Activated CD4-positive, CD25-positive, alpha-beta regulatory T cell treated with anti-CD3 and anti-CD28 coated beads, Interleukin-2, amount 50 U/mL, for 24 hours (primary cell): ENCODE measurements around the gene MAP4K5.

Experiments
- ATAC-seq, 2 donors: fragments of 150-1000 bp; cut with Tn5 transposase; one replicate each; pipeline ENCODE4 v1.10.0; 2021; ENCODE audit warnings: mild to moderate bottlenecking in 1 of 2, moderate library complexity in 1 of 2

MAP4K5 gene

DNA sequence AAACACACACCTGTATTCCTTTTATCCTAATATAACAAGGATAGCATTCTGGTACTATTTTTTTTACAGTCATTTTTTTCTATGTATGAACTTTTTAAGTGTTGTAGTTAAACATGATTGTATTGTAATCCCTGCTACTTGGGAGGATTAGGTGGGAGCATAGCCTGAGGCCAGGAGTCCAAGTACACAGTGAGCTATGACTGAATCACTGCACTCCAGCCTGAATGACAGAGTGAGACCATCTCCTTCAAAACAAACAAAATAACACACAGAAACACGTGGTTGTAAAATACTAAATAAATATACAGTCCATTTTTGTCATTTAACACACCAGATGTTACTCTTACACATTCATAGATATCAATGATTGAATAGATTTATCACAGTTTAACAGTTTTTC is 56.9 kb downstream of the MAP4K5 start:
- no peak for ATAC-seq

DNA sequence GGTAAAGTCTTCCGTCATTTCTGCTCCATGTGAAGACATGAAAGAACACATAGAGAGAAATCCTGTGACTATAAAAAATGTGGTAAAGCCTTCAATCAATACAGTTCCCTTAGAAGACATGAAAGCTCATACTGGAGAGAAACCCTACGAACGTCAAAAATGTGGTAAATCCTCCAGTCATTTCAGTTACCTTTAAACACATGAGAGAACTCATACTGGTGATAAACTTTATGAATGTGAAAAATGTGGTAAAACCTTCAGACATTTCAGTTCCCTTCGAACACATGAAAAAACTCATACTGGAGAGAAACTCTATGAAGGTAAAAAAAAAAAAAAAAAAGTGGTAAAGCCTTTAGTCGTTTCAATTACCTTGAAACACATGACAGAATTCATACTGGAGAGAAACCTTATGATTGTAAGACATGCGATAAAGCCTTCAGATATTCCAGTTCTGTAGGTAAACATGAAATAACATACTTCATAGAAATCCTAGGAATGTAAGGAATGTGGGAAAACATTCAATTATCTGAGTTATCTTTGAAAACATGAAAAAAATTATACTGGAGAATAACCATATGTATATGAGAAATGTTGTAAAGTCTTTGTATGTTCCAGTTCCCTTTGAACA is 60.4 kb downstream of the MAP4K5 start:
- ATAC-seq = no peak

DNA sequence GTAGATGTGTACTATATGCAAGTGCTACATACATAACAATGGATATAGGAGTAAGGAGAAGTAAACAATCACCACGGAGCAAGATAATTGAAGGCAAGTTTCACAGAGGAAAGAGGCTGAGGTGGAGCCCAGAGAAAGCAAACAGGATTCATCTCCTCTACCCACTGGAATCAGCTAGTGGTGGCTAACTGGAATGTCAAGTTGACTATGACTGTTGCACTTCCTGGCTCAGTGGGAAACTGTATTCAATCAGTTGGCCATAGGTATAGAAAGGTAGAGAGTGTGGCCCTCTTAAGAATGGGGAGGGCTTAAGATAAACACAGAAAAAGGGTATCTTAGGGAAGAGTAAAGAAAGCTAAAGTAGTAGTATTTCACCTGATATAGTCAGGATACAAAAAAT is 62.4 kb downstream of the MAP4K5 start:
- ATAC-seq = no peak

DNA sequence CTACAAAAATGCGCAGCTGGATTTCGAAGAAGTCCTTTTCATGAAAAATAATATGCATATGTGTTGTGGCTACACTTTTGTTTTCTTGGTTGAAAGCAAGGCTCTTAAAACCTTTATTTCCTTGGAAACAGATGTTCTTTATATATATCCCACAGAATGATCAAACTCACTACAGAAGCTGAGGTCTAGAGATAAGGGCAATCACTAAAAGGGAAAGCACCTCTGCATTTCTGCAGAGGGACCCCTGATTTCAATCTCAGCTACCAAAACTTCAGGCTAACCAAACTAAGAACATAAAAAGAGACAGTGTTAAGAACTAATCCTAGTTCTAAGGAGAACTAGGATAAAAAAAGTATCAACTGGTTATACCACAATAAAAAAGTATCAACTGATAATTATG is 70.3 kb downstream of the MAP4K5 start:
- ATAC-seq = no peak

DNA sequence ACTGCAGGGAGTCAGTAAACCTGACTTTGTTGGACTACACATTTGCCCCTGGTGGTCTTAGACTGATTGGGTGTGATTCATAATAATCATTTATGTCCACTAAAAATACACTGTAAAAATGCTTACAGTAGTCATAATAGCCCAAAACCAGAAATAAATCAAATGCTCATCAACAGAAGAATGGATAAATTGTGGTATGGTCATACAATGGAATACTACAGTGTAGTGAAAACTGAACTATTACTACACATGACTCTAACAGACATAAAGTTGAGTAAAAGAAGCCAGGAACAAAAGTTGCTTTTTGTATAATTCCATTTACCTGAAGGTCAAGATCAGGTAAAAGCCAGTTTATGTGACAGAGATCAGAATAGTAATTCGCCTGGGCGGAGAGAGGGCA is 78.5 kb downstream of the MAP4K5 start:
- no peak for ATAC-seq

DNA sequence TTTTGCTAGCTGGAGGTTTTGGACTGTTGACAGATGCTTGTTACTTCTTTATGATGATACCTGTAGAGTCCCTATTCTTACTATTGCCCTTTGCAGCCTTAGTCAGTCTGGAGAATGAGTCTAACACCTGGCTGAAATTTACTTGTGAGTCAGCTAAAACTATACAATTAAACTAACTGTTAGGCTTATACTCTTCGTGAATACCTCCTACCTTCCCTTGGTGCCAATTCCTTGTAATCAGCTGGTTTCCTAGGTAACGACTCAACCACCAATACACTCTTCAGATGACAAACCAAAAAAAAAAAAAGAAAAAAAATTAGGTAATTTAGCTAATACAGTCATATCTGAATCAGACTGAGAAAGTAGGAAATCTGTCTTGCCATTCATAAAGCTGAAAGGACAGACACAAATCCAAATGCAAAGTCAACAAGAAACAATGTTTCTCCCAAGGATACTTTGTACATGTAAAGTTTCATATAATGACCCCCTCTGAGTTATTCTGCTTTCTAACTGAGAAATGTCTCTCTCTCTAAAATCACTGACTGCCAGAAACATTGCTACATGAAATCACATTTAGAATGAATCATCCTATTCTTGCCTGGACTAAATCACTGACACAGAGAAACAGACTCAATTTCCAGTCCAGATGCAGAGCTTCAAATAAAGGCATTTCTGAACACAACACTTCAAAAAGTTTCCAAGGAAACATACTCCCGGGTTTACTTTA is 79.2 kb downstream of the MAP4K5 start:
- ATAC-seq = peak; percentile 92 to 95

DNA sequence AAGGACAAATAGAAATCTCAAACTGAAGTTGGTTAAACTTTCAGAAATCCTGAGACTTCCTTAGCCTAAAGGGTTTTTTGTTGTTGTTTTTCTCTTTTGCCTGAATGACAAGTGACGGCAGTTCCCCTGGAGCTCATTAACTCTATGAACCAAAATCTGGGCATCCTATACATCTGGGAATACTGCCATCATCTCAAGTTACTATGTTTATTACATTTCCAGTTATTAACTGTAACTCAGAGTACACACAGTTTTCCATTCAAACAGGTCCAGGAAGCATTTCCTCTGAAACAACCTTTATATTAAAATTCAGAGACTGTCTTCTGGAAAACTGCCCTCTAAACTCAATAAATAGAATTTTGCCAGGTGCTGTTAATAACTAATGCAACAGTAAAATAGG is 80.1 kb downstream of the MAP4K5 start:
- no peak for ATAC-seq

DNA sequence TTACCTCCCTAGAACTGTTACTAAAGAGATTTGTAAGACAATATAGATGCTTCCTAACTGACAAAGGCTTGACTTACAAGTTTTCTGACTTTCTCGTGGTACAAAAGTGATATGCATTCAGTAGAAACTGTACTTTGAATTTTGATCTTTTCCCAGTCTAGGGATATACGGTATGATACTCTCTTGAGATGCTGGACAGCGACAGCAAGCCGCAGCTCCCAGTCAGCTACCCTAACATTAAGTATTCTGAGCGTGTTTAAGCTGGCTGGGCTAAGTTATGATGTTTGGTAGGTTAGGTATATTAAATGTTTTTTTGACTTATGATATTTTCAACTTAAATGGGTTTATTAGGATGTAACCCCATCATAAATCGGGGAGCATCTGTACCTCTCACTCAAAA is 80.5 kb downstream of the MAP4K5 start:
- no peak for ATAC-seq

DNA sequence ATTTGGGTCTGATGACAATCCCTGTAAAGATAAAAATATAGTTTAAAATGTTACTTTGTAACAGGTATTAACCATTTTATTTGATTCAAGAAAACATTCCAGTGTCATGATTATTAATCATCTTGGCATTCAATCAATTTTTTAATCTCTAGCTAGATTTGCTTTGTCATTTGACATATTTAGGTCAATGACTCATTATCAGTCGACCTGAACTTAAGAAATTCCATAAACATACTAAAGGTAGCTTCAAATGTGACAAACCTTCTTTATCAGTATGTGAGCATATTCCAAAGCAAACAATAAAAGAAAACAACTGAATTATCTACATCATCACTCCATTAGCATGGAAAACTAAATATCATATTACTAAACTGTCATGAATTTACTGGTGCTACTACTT is 84.9 kb downstream of the MAP4K5 start:
- ATAC-seq = no peak

DNA sequence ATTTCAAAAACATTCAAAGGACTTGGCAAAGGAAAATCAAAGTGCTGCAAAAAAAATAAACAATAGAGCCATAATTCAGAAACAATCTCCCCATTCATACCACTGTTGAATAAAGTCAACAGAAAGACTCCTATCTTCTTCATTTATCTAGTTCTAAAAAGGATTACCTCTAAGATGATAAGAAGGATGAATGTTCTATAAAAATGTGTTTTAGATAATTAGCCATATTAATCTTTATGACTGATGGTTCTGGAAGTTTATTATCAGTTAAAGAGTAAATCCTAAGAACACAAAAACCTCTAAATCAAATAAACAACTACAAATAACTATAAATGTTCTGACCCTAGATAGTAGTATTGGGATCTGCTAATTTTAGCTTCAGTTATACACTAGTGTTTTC is 97.8 kb downstream of the MAP4K5 start:
- no peak for ATAC-seq

DNA sequence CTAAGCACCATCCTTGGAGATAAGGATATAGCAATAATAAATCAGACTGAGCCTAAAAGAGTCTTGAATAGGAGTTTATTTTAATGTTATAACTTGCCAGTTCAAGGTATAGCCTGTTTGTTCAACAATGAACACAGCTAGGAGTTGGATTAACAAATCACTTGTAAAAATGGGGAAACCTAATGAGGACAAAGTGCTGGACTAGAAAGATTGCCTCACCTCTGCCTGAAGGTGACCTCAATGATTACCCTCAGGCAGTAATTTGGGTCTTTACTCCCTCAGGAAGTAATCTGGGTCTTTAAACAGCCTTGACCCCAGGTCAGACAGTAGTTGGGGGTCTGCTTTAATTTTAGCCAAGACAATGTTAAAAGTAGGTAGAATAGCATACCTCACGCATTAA is 100.2 kb downstream of the MAP4K5 start:
- ATAC-seq = no peak

DNA sequence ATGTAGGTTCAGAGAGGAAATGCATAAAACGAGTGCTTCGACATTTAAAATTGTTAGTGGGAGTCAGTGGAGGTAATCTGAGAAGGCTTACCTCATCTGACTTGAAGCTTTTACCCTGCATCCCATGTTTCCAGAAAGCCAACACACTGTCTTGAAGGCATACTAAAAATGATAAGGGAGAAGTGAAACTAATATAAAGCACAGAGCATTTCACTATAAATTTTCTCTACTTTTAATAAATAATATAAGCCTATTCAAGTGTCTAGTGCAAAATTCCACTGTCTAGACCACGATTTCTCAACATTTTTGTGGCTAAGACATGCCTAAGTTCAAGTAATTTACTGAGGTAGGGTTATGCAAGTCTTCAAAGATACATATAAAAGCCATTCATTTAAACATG is 106.6 kb downstream of the MAP4K5 start:
- no peak for ATAC-seq

DNA sequence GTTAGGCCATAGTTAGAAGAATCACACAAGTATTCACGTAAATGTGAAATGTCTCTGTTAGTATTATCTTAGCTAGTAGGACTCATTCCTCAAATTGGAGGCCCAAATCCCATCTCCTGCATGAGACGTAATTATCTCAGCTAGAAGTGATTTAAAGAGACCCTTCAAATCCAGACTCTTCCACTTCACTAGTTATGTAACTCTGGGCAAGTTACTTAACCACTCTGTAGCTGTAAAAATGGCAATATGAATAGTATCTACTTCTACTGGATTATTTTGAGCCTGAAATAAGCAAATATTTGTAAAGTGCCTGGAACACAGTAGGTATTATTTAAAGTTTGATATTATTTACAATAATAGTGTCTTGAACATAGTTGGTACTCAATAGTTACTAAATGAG is 107.3 kb downstream of the MAP4K5 start:
- no peak for ATAC-seq

DNA sequence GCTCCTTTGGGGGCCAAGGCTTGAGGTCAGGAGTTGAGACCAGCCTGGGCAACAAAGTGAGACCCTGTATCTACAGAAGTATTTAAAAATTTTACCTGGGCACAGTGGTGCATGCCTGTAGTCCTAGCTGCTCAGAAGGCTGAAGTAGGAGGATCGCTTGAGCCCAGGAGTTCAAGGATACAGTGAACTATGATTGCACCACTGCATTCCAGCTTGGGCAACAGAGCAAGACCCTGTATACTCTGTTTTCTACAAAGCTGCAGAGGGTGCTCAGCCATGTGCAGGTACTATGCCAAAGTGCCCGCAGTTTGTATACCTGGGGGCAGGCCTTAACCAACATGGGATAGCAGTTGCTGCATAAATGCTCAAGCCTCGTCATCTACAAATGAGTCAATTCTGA is 108.8 kb downstream of the MAP4K5 start:
- no peak for ATAC-seq

DNA sequence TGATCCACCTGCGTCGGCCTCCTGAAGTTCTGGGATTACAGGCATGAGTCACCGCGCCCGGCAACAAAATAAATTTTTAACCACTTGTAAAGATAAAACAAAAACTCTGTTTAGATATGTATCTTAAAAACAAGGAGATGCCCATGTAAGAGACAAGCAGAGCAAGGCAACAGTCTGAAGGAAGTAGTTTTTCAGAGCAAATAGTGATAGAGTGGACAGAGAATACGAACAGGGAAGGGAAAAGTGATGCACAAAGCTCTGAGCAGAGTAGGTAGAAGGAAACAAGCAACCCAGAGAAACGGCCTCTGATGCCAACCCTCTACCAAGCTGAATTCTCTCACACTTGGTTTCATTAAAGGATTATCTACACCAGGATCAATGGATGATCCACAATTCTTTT is 110.9 kb downstream of the MAP4K5 start:
- no peak for ATAC-seq

DNA sequence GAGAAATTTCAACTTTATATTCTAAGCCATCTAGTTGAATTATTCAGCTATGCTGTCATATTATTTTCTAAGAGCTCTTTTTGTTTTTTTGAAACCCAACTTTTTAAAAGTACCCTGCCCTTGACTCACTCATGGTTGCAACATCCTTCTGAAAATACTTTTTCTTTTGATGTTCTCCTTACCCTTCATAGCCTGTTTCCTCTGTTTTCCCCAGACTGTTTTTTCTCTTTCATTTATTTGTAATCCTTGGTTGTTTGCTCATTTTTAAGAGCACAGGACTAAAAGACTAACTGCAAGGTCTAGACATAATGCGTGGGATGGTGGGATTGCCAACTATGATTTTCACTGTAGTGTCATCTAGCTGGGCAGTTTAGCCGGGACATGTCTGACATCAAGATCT is 114.5 kb downstream of the MAP4K5 start:
- ATAC-seq = no peak

DNA sequence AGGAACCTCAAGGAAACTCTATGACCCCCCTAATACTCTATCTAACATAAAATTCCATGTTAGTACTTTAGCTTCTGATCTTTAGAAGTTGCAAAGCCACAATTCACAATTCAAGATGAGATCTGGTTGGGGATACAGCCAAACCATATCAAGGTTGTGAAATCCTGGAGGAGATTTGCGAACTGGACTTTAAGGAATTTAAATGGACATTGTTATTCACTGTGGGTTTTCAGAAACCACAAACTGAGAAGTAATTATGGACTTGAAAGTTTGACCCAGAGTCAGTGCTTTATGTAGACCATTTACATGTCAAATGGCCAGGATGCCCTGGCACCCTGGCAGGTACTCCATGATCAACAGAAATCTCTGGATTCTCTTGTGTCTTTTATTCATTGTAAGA is 121.4 kb downstream of the MAP4K5 start:
- no peak for ATAC-seq

DNA sequence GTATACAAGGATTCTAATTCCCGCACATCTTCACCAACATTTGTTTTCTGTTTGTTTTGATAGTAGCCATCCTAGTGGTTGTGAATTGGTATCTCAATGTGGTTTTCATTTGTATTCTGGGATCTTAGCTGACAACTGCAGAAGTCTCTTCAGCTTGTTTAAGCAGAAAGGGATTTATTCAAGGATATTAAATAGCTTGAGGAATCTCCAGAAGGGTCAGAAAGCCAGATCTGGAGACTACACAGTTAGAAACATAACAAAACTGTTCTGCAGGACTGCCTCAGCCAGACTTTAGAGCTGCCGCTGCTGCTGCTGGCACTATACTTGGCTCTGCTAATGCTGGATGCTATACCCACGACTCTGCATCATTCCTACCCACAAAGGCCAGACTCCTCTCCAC is 122.3 kb downstream of the MAP4K5 start:
- ATAC-seq = no peak

DNA sequence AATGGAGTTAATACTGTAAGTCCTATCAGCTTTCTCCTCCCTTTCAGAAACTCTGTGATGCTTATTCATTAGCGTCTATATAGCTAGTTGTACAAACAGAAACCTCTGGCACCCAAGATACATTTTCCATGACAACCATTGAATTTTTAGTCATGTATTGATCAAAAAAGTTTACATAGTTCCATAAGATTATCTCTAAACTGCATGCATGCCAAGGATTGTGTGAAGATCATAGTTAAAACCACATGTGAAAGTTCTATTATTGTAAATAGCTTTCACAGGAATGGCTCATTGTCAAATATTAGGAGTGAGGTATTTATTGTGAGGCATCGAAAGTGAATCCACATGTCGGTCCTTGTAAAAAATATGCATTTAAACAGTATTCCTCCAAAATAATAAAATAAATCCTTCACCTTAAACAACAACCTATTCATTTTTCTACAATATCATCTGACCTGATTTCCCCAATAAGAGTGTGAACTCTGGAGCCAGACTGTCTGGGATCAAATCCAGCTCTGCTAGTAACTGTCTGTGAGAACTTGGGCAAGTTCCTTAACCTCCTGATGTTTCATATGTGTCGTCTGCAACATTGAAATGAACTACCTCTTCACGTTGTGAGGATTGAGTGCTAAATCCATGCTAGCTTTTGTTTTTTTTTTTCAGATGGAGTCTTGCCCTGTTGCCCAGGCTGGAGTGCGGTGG is 125.1 kb downstream of the MAP4K5 start:
- no peak for ATAC-seq

DNA sequence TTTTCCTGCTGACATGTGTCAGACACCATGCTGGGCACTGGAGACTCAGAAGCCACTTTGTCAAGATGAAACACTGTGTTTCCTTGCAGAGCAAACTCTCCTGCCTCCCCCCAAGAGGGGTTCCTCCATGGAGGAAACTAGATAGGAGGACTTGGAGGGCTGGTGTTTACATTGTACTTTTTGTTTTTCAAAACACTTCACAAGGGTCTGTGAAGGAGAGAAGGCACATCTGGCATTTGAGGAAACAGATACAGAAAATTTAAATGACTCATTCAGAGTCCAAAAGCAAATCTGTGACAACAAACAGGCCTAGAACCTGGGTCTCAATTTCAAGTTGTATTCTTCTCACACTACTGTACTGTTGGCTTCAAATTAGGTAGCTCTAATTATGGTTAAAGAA is 128.9 kb downstream of the MAP4K5 start:
- no peak for ATAC-seq

DNA sequence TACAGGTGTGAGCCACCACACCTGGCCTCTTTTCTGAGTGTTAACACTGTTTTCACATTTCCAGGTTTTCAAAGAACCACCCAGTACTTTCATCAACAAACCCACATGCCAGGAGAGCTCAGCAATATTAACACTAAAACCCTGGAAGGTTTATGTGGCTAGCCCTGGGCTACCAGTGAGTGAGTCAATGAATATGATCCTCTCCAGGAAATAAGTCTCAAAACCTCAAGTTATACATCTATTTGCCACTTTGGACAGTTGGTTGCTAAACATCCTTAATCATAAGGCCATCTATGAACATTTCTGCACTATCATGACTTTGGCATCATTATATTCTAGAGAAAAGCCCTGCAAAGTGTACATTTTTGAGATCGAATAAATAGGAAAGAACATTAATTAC is 129.4 kb downstream of the MAP4K5 start:
- ATAC-seq = no peak

DNA sequence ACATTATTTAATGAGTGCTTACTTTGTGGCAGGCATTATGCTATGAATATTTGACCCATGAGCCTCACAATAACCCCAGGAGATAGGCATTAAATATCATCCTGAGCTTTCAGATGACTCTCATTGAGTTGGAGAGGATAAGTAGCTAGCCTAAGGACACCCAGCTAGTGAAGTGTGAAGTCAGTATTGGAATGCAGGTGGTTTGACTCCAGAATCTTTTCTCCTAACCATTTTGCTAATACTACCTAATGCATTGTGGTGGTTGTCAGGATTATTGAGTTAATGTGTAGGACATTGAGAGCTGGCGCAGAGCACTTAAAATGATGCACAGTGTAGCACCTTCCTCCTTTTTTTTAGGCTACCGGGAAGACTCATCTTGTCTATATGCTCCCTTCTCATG is 131.9 kb downstream of the MAP4K5 start:
- ATAC-seq = no peak

DNA sequence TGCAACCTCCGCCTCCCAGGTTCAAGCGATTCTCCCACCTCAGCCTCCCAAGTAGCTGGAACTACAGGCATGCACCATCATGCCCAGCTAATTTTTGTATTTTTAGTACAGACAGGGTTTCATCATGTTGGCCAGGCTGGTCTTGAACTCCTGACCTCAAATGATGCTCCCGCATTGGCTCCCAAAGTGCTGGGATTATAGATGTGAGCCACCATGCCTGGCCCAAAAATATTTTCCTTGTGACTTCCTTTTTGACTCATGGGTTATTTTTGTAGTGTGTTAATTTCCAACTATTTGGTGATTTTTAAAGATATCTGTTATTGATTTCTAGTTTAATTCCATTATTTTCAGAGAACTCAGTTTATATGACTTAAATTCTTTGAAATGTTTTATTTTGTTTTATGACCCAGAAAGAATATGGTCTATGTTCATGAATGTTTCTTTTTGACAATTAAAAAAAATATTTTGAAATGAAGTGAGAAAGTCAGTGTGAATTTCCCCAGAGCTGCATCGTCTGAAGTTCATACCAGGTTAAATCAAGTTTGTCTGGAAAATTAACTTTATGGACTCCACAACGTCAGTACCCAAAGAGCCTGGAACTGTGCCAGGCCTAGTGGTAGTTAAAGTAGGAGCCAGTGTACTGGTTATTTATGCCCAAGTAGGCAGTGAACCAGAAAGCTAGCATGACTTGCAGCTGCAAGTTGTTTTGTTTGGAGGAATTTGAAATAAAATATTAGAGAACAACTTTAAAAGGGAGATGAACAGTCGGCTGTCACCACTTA is 132.9 kb downstream of the MAP4K5 start:
- no peak for ATAC-seq

DNA sequence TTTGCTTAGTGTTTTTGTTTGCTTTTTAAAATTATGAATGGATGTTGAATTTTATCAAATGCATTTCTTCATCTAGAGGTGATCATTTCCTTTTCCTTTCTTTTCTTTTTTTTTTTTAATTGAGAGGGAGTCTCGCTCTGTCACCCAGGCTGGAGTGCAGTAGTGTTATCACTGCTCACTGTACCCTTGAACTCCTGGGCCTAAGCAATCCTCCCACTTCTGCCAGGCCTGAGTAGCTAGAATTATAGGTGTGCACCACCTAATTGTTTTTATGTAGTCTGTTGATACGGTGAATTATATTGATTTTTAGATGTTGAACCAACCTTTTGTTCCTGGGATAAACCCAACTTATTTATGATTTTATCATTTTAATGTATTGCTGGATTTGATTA is 134.2 kb downstream of the MAP4K5 start:
- no peak for ATAC-seq
